ENCODE data around the gene FABP3.

Gene FABP3

DNA sequence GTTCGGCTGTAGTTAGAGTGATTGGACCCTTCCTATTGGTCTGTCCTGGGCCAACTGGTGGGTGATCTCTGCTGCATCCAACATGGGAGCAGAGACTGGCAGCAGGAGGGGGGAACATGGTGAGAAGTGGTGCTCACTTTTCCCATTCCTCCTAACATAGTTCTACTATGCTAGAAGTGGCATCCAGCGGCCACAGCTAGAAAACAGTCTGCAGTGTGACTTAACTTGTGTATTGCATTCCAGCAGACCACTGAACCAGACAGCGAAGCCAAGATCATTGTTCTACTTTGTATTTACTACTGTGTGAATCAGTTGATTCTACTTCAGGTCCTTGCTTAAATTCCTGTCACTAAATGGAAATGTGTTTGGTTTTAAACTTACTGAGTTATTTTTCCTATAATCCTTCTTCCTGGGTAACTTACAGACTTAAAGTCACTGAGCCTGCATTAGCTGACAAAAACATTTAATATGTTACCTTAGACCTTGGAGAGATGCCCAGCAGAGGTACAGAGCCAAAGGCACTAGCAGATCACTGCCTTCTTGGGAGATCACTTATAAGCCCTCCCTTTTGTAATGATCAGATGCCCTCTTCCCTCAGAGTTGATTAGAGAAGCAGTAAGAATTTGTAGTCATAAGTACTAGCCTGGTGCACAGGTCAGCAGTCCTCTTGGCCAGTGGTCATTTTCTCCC lies 8.2 kb downstream of the FABP3 start:
- no peak overlapping the region for H3K4me3 ChIP-seq (ENCODE audit: low read length)
- peak; percentile 74 for DNase-seq (ENCODE audit: low read depth)
- TF ChIP-seq, protein P1, sequence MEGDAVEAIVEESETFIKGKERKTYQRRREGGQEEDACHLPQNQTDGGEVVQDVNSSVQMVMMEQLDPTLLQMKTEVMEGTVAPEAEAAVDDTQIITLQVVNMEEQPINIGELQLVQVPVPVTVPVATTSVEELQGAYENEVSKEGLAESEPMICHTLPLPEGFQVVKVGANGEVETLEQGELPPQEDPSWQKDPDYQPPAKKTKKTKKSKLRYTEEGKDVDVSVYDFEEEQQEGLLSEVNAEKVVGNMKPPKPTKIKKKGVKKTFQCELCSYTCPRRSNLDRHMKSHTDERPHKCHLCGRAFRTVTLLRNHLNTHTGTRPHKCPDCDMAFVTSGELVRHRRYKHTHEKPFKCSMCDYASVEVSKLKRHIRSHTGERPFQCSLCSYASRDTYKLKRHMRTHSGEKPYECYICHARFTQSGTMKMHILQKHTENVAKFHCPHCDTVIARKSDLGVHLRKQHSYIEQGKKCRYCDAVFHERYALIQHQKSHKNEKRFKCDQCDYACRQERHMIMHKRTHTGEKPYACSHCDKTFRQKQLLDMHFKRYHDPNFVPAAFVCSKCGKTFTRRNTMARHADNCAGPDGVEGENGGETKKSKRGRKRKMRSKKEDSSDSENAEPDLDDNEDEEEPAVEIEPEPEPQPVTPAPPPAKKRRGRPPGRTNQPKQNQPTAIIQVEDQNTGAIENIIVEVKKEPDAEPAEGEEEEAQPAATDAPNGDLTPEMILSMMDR (conservative IDR thresholded peaks at IDR 0.05; ENCODE audit: low read depth, low read length) = no peak

GRCh38 chr1:31362032-31362431 lies 10.8 kb downstream of the FABP3 start:
- TF ChIP-seq, protein P1 (conservative IDR thresholded peaks at IDR 0.05; ENCODE audit: low read depth, low read length) = no peak
- no peak for DNase-seq (ENCODE audit: low read depth)
- H3K4me3 ChIP-seq (ENCODE audit: low read length) = no peak overlapping the region

- TF ChIP-seq, protein P1 (conservative IDR thresholded peaks at IDR 0.05; ENCODE audit: low read depth, low read length) = no peak
- H3K4me3 ChIP-seq (ENCODE audit: low read length) = no peak overlapping the region
- DNase-seq (ENCODE audit: low read depth) = no peak
These were observed 11.3 kb downstream of the FABP3 start for GRCh38 chr1:31361607-31362006.

DNA sequence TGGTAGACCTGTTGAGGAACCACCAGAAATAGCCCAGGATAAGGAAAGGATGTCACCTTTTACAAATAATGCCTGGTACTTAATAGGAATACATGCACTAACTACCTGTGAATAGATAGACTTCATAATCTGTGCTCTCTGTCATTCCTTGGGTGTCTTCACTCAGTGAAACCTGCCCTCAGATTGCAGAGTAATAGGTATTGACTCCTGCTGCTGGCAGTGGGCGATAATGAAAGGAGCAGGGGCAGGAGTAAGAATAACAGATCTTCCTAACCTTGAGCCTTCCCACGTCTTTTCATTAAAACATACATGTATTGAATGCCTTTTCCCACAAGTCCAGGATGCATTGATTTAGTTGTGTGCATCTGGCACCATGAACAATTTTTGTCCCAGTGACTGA lies 16.4 kb downstream of the FABP3 start:
- H3K4me3 ChIP-seq (ENCODE audit: low read length) = no peak overlapping the region
- TF ChIP-seq, protein P1 (conservative IDR thresholded peaks at IDR 0.05; ENCODE audit: low read depth, low read length) = no peak
- no peak for DNase-seq (ENCODE audit: low read depth)

- peak; percentile 66 for DNase-seq (ENCODE audit: low read depth)
- no peak overlapping the region for H3K4me3 ChIP-seq (ENCODE audit: low read length)
- TF ChIP-seq, protein P1 (conservative IDR thresholded peaks at IDR 0.05; ENCODE audit: low read depth, low read length) = no peak
These were observed 18.6 kb downstream of the FABP3 start for GRCh38 chr1:31354283-31354682.

- TF ChIP-seq, protein P1 (conservative IDR thresholded peaks at IDR 0.05; ENCODE audit: low read depth, low read length) = no peak
- no peak for DNase-seq (ENCODE audit: low read depth)
These were observed 24.4 kb downstream of the FABP3 start for GRCh38 chr1:31348449-31348848.

DNA sequence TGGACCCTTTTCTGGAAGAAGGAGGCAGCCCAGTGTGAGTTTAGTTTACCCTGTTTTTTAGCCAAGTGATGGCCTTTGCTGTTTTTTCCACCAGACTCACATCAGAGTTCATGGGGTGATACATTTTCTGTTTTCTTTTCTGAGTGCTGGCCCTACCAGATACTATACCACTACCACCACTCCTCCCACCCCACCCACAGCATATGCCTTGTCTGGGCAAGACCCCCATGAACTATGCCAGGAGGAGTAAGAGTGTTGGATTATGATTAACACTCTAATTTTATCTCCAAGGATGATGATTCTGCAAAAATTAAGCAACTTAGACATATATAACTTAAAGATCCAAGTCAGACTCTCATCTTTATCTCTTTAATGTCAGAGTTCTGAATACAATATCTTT lies 26.1 kb downstream of the FABP3 start:
- H3K4me3 ChIP-seq (ENCODE audit: low read length) = no peak overlapping the region
- no peak for DNase-seq (ENCODE audit: low read depth)

More at GRCh38 chr1:31348449-31348848, 24.4 kb downstream of the FABP3 start:
- H3K4me3 ChIP-seq (ENCODE audit: low read length) = no peak overlapping the region

More for the DNA sequence above, 26.1 kb downstream of the FABP3 start:
- TF ChIP-seq, protein P1 (conservative IDR thresholded peaks at IDR 0.05; ENCODE audit: low read depth, low read length) = no peak
